GM13977 (cell line): Measurements from ENCODE around the gene KIF5C.

Source experiments
- DNase-seq: peaks from one replicate; pipeline ENCODE4 v3.0.0; 2012; ENCODE audit warnings: low spot score
- CTCF ChIP-seq: IDR thresholded peaks from 2 replicates; pipeline ENCODE4 v1.5.1; 2012; ENCODE audit warnings: mild to moderate bottlenecking, control low read depth; ENCODE audit not compliant: insufficient read depth; ENCODE audit errors: extremely low read depth, missing control alignments
- in situ Hi-C: fragments of 300-500 bp; cut with MboI; formaldehyde crosslinking; loops from one replicate; pipeline ENCODE4 v1.12.0; 2022; ENCODE audit warnings: low sequenced_read_pairs, low pct_unique_long_range_greater_than_20kb, mixed read lengths, inconsistent platforms; ENCODE audit not compliant: unreplicated experiment

KIF5C gene

DNA sequence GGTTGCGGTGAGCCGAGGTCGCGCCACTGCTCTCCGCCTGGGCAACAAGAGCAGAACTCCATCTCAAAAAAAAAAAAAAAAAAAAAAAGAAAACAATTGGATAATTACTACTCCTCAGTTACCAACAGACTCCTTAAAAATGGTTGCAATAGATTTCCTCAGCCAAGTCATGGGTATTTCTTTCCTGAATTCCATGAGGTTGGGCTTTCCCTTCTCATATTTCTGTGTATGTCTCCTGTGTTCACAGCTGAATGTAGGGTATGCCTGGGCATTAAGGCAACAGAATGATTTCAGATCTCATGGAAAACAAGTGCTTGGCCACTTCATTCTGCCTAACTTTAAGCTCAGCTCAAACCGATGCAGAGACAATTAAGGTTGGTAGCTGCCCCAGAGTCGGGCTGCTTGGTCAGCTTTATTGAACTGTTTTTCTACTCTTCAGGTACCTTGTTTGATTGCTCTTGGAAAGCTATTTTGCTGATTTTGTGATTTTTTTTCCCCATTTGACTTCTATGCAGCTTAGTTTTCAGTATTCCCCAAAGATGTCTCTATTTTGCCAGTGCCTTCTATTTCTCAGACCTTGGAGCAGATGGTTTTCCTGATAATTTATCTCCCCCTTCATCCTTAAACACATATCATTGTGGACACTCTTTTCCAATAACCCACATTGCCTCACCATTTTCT, 24.8 kb downstream of the KIF5C start:
- no peak for DNase-seq
- in situ Hi-C loops, result no loop called here
- no peak for TF ChIP-seq CTCF

- DNase-seq, result no peak
- no peak for TF ChIP-seq CTCF
- in situ Hi-C loops, result no loop called here
Observed at GRCh38 chr2:148900350-148900837, 25.4 kb downstream of the KIF5C start.

DNA sequence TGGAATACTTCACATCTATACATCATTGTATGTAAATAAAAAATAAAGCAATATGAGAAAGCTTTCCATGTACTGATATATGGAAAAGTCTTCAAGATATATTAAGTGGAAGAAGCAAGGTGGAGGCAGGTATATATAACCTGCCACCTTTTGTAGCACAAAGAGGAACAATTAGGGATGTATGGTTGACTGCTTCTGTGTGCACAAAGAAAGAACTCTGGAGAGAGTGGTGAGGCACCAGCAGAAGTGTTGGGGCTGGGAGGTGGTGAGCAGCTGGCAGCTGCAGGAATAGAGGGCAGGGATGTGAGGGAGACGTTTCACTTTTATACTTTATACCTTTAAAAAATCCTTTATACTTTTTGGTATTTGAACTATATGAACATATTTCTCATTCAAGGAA, 26.1 kb downstream of the KIF5C start:
- TF ChIP-seq CTCF, result no peak
- in situ Hi-C loops, result no loop called here
- DNase-seq, result no peak

DNA sequence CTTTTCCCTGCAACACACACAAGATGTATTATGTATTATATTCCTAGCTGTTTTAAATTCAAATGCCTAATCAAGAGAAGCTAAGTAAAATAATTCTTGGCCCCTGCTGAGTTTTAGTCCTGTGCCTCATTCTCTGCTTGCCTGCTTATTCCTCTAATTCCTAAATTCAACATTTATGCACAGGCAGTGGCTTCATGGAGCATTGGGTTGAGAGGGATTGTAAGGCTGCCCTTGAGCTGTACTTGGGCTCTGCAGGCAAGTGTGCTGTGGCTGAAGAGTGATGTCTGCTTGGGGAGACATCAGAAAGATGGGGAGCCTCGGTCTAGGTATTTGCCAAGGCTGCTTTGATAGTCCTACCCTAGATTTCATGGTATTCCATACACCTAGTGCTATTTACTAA, 27.8 kb downstream of the KIF5C start:
- in situ Hi-C loops, result no loop called here
- TF ChIP-seq CTCF, result no peak
- DNase-seq, result no peak

GRCh38 chr2:148903294-148903693, 28.3 kb downstream of the KIF5C start:
- no peak for DNase-seq
- in situ Hi-C loops, result no loop called here
- no peak for TF ChIP-seq CTCF

DNA sequence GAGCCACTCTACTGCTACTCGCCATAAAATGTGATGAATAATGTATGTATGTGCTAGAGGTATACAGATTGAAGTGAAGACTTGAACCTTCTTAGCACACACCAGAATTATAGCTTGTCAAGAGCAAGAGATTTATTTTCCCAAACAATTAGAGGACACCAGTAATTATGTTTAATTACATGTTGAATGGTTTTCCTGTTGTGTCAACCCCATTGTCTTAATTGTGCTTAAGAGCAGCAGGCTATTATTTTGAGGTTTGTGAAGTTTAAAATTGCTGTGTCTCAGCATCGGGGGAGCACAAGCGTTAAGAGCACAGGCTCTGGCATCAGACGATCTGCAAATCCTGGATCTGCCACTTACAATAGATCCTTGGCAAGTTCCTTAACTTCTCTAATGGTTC, 29.0 kb downstream of the KIF5C start:
- no peak for TF ChIP-seq CTCF
- in situ Hi-C loops, result no loop called here
- DNase-seq, result no peak
